Smooth muscle cell (in vitro differentiated cells): ENCODE results near the gene SNX27. TPM values are rescaled to one million over a fixed set of nuclear protein-coding genes. Genes with fewer than 3 reads are reported as not detected.

Experiments
- DNase-seq: peaks from one replicate; lab custom pipeline; 2025; ENCODE audit not compliant: unreplicated experiment; lab: John Stamatoyannopoulos, UW
- H2AFZ ChIP-seq: fragments of 200-600 bp; sonication (generic); 2 replicates; pipeline ENCODE4 v1.6.0; 2016; ENCODE audit warnings: antibody characterized with exemption, low read depth, mild to moderate bottlenecking
- H3F3A ChIP-seq: fragments of 200-600 bp; sonication (generic); 2 replicates; pipeline ENCODE4 v1.6.0; 2017; ENCODE audit warnings: antibody characterized with exemption, low read depth
- H3K27ac ChIP-seq: fragments of 200-600 bp; sonication (generic); 2 replicates; pipeline ENCODE4 v1.5.1; 2016; ENCODE audit warnings: low read depth, mild to moderate bottlenecking
- H3K27me3 ChIP-seq: fragments of 200-600 bp; sonication (generic); 2 replicates; pipeline ENCODE4 v1.6.1; 2016; ENCODE audit warnings: low read depth, mild to moderate bottlenecking
- H3K36me3 ChIP-seq: fragments of 200-600 bp; sonication (generic); 2 replicates; pipeline ENCODE4 v1.5.1; 2016; ENCODE audit warnings: low read depth
- H3K4me1 ChIP-seq: fragments of 200-600 bp; sonication (generic); 2 replicates; pipeline ENCODE4 v1.5.1; 2016; ENCODE audit warnings: low read depth
- H3K4me2 ChIP-seq: fragments of 200-600 bp; sonication (generic); 2 replicates; pipeline ENCODE4 v1.6.0; 2016; ENCODE audit warnings: mild to moderate bottlenecking
- H3K4me3 ChIP-seq: fragments of 200-600 bp; sonication (generic); 2 replicates; pipeline ENCODE4 v1.5.1; 2016; ENCODE audit warnings: mild to moderate bottlenecking
- H3K79me2 ChIP-seq: fragments of 200-600 bp; sonication (generic); 2 replicates; pipeline ENCODE4 v1.6.0; 2016; ENCODE audit warnings: low read depth, mild to moderate bottlenecking
- H3K9ac ChIP-seq: fragments of 200-600 bp; sonication (generic); 2 replicates; pipeline ENCODE4 v1.6.0; 2016; ENCODE audit warnings: low read depth
- H3K9me3 ChIP-seq: fragments of 200-600 bp; sonication (generic); replicated peaks from 2 replicates; pipeline ENCODE4 v1.5.1; 2016; ENCODE audit warnings: low read depth
- H4K20me1 ChIP-seq: fragments of 200-600 bp; sonication (generic); 2 replicates; pipeline ENCODE4 v1.6.0; 2016; ENCODE audit warnings: low read depth
- CTCF ChIP-seq: fragments of 200-600 bp; sonication (generic); IDR thresholded peaks from 2 replicates; pipeline ENCODE4 v1.5.1; 2017; ENCODE audit warnings: borderline replicate concordance, mild to moderate bottlenecking, antibody characterized with exemption; ENCODE audit not compliant: insufficient read depth, poor library complexity, severe bottlenecking
- WGBS: methylation state at CpG from one replicate; pipeline ENCODE4 v1.1.7; 2016; ENCODE audit warnings: low lambda C conversion rate; 5-methylcytosine and 5-hydroxymethylcytosine counted together
- polyA plus RNA-seq: library from polyadenylated mRNA; unstranded; fragments of >200 nt; fragmentation: Nextera tagmentation; extraction: Ambion mirVana; gene quantifications from 2 replicates; pipeline ENCODE4 v1.2.1, GENCODE V29; 2016
- total RNA-seq: library from RNA; depleted of rRNA; stranded (reverse); fragments of >200 nt; gene quantifications from 2 replicates; pipeline ENCODE4 v1.2.3, GENCODE V29; 2014

SNX27 gene
- total and polyA plus RNA-seq, 2 experiments from 2014 or later: 11.9 to 20.9 TPM

GRCh38 chr1:151705146-151705545, 93.3 kb downstream of the SNX27 start:
- Histone ChIP-seq H3K36me3 (peaks cover under 1% of the 10 kb centered on the region), H3K4me1 (no peaks in the 10 kb centered on the region), H2AFZ (no peak overlapping the region), H4K20me1 (no peaks in the 10 kb centered on the region), H3K27me3 (no peaks in the 10 kb centered on the region), H3K4me3 (no peak overlapping the region), H3K9me3 (no peaks in the 10 kb centered on the region), H3K27ac (no peak overlapping the region), H3K4me2 (no peak overlapping the region), H3F3A (no peaks in the 10 kb centered on the region), H3K9ac (no peak overlapping the region), H3K79me2 (no peaks in the 10 kb centered on the region)
- 91% methylated on average over 7 of the region's 7 CpGs for WGBS
- no peak for DNase-seq
- no peak for TF ChIP-seq CTCF

GRCh38 chr1:151705753-151706463, 94.1 kb downstream of the SNX27 start:
- no peak overlapping the region for H3K9ac ChIP-seq
- H3K4me2 ChIP-seq: no peak overlapping the region
- no peaks in the 10 kb centered on the region for H3K9me3 ChIP-seq
- H3K27ac ChIP-seq: no peak overlapping the region
- WGBS: 92% methylated on average over 11 of the region's 11 CpGs
- no peaks in the 10 kb centered on the region for H3K27me3 ChIP-seq
- H3F3A ChIP-seq: no peaks in the 10 kb centered on the region
- H3K79me2 ChIP-seq: no peaks in the 10 kb centered on the region
- H4K20me1 ChIP-seq: no peaks in the 10 kb centered on the region
- no peak overlapping the region for H2AFZ ChIP-seq
- no peaks in the 10 kb centered on the region for H3K36me3 ChIP-seq
- H3K4me1 ChIP-seq: no peaks in the 10 kb centered on the region
- DNase-seq: no peak
- no peak overlapping the region for H3K4me3 ChIP-seq
- TF ChIP-seq CTCF: no peak

- Histone ChIP-seq H3K4me3 (no peak overlapping the region), H3K27ac (no peak overlapping the region), H3K36me3 (no peaks in the 10 kb centered on the region), H3K4me1 (no peaks in the 10 kb centered on the region), H3F3A (no peaks in the 10 kb centered on the region), H3K9me3 (no peaks in the 10 kb centered on the region), H4K20me1 (no peaks in the 10 kb centered on the region), H3K27me3 (no peaks in the 10 kb centered on the region), H3K9ac (no peak overlapping the region), H3K4me2 (no peak overlapping the region), H2AFZ (no peak overlapping the region), H3K79me2 (no peaks in the 10 kb centered on the region)
- no peak for TF ChIP-seq CTCF
- DNase-seq: no peak
- 91% methylated on average over 20 of the region's 21 CpGs for WGBS
Measured at GRCh38 chr1:151706464-151707415, 94.9 kb downstream of the SNX27 start.
